Lung (tissue), 12 donors: ENCODE measurements around the gene TIRAP. TPM values are rescaled to one million over a fixed set of nuclear protein-coding genes. Genes with fewer than 3 reads are reported as not detected.
A peak's percentile ranks its signal among the peaks of the same experiment; 100 is the strongest.

Experiments
- ATAC-seq: fragments of 200-7000 bp; cut with Tn5 transposase; one replicate; pipeline ENCODE4 v1.9.1; 2020; ENCODE audit warnings: moderate number of reproducible peaks; ENCODE audit not compliant: insufficient read depth, low FRiP score
- DNase-seq, 3 donors: peaks; one replicate each; pipeline ENCODE4 v3.0.0-alpha.2; 2013 to 2017
- H3K27ac ChIP-seq, 2 donors: one replicate each; pipeline ENCODE4 v1.5.1; 2013; ENCODE audit warnings: mild to moderate bottlenecking in 2 of 2, moderate library complexity in 2 of 2, control low read depth in 1 of 2, inconsistent platforms in 1 of 2, low read depth in 1 of 2, low read length in 1 of 2
- H3K27me3 ChIP-seq, 3 donors: one replicate each; pipeline ENCODE4 v1.5.1; 2013; ENCODE audit warnings: low read length in 2 of 3; ENCODE audit not compliant: control insufficient read depth in 3 of 3, insufficient read depth in 3 of 3
- H3K36me3 ChIP-seq, 4 donors: one replicate each; pipeline ENCODE4 v1.5.1; 2013; ENCODE audit warnings: low read length in 4 of 4, mild to moderate bottlenecking in 1 of 4, moderate library complexity in 1 of 4; ENCODE audit not compliant: control insufficient read depth in 4 of 4, insufficient read depth in 4 of 4
- H3K4me1 ChIP-seq, 5 donors: one replicate each; pipeline ENCODE4 v1.5.1; 2013; ENCODE audit warnings: low read length in 5 of 5, mild to moderate bottlenecking in 2 of 5, moderate library complexity in 1 of 5; ENCODE audit not compliant: control insufficient read depth in 5 of 5, insufficient read depth in 5 of 5
- H3K4me3 ChIP-seq: one replicate; pipeline ENCODE4 v1.5.1; 2013; ENCODE audit warnings: mild to moderate bottlenecking, control low read depth, moderate library complexity
- H3K9ac ChIP-seq, 2 donors: one replicate each; pipeline ENCODE4 v1.5.1; 2013; ENCODE audit warnings: low read length in 2 of 2, control low read depth in 1 of 2; ENCODE audit not compliant: insufficient read depth in 1 of 2
- H3K9me3 ChIP-seq, 4 donors: one replicate each; pipeline ENCODE4 v1.5.1; 2013; ENCODE audit warnings: low read length in 3 of 4, mild to moderate bottlenecking in 1 of 4, moderate library complexity in 1 of 4; ENCODE audit not compliant: control insufficient read depth in 4 of 4, insufficient read depth in 3 of 4
- whole genome bisulfite sequencing, 2 donors: extraction: QIAGEN DNeasy Blood & Tissue Kit; methylation state at CpG; one replicate each; pipeline ENCODE4 v1.1.7; 2013; 5-methylcytosine and 5-hydroxymethylcytosine counted together
- polyA plus RNA-seq, 2 donors: library from polyadenylated mRNA; stranded (reverse); fragments of 200-250 nt; gene quantifications; one replicate each; pipeline ENCODE4 v1.2.1, GENCODE V29; 2013
- total RNA-seq, 2 donors: library from RNA; depleted of rRNA in 1 of 2; stranded (reverse); fragments of >200 nt in 1 of 2; gene quantifications; one replicate each; pipeline ENCODE4 v1.2.1, GENCODE V29; 2014 to 2021
- TF ChIP-seq, protein P1 (sequence below): IDR thresholded peaks from 2 replicates; pipeline ENCODE4 v1.5.1; 2012; ENCODE audit warnings: mild to moderate bottlenecking; ENCODE audit errors: control extremely low read depth, extremely low read depth
- donor health status: control.
- donor health status: control.
- donor health status: Bipolar disorder and iron deficiency.
- donor health status: healthy.
- donor health status: DM: yes; HTN: yes; CAD: no.

TIRAP gene
- total and polyA plus RNA-seq, 4 donors, result 5.5 to 12.5 (median 9.7) TPM

GRCh38 chr11:126311401-126312291 lies 28.8 kb downstream of the TIRAP start:
- WGBS, 2 donors, result 46 to 78% methylated on average over 14 of the region's 14 CpGs
- ATAC-seq (no peak), DNase-seq (no peak)
- TF ChIP-seq, protein P1, sequence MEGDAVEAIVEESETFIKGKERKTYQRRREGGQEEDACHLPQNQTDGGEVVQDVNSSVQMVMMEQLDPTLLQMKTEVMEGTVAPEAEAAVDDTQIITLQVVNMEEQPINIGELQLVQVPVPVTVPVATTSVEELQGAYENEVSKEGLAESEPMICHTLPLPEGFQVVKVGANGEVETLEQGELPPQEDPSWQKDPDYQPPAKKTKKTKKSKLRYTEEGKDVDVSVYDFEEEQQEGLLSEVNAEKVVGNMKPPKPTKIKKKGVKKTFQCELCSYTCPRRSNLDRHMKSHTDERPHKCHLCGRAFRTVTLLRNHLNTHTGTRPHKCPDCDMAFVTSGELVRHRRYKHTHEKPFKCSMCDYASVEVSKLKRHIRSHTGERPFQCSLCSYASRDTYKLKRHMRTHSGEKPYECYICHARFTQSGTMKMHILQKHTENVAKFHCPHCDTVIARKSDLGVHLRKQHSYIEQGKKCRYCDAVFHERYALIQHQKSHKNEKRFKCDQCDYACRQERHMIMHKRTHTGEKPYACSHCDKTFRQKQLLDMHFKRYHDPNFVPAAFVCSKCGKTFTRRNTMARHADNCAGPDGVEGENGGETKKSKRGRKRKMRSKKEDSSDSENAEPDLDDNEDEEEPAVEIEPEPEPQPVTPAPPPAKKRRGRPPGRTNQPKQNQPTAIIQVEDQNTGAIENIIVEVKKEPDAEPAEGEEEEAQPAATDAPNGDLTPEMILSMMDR, result no peak
- H3K9me3 ChIP-seq, result no peaks in the 10 kb centered on the region
- peaks cover 0 to 8% (median 4%) of the 10 kb centered on the region in 5 donors for H3K4me1 ChIP-seq
- no peaks in the 10 kb centered on the region for H3K27me3 ChIP-seq
- peaks cover 0 to 10% (median 7%) of the 10 kb centered on the region in 4 donors for H3K36me3 ChIP-seq
- H3K4me3 ChIP-seq, result no peak overlapping the region
- no peak overlapping the region for H3K9ac ChIP-seq
- peak overlapping the region in 1 of 2 donors; percentile 79 for H3K27ac ChIP-seq

GRCh38 chr11:126312961-126313360 lies 30.1 kb downstream of the TIRAP start:
- DNase-seq (no peak), ATAC-seq (no peak)
- Histone ChIP-seq H3K4me1 (peaks cover 0 to 16% (median 11%) of the 10 kb centered on the region in 5 donors), H3K9ac (no peak overlapping the region), H3K27ac (no peak overlapping the region), H3K9me3 (no peaks in the 10 kb centered on the region), H3K36me3 (peaks cover 0 to 10% (median 6%) of the 10 kb centered on the region in 4 donors), H3K4me3 (no peak overlapping the region), H3K27me3 (no peaks in the 10 kb centered on the region)
- WGBS, 2 donors, result 76 to 88% methylated on average over 8 of the region's 8 CpGs
- TF ChIP-seq, protein P1, result no peak

GRCh38 chr11:126313826-126314225 lies 30.9 kb downstream of the TIRAP start:
- TF ChIP-seq, protein P1, result no peak
- no peak overlapping the region for H3K27ac ChIP-seq
- no peaks in the 10 kb centered on the region for H3K27me3 ChIP-seq
- DNase-seq (no peak), ATAC-seq (no peak)
- WGBS, 2 donors, result 82 to 86% methylated on average over 5 of the region's 5 CpGs
- peaks cover 0 to 24% (median 12%) of the 10 kb centered on the region in 5 donors for H3K4me1 ChIP-seq
- H3K9me3 ChIP-seq, result no peaks in the 10 kb centered on the region
- no peak overlapping the region for H3K4me3 ChIP-seq
- peaks cover 0 to 6% (median 6%) of the 10 kb centered on the region in 4 donors for H3K36me3 ChIP-seq
- H3K9ac ChIP-seq, result no peak overlapping the region
